CD4-positive, alpha-beta T cell (primary cell): Measurements from ENCODE around the gene GAPDH. TPM values are rescaled to one million over a fixed set of nuclear protein-coding genes. Genes with fewer than 3 reads are reported as not detected.
"Not testable (repeated sequence)": the region's sequence is repeated elsewhere in the genome, so short reads cannot be mapped to it uniquely, and the experiment has no call there.

Source experiments
- ATAC-seq: fragments of 200-7000 bp; cut with Tn5 transposase; one replicate; pipeline ENCODE4 v1.10.0; 2022; ENCODE audit warnings: mild to moderate bottlenecking; ENCODE audit not compliant: poor library complexity
- CTCF ChIA-PET: fragments of 350-600 bp; sonication (Branson Sonifier 250); formaldehyde crosslinking; loops from one replicate; lab custom pipeline; 2021; ENCODE audit warnings: antibody characterized with exemption, inconsistent platforms; lab: Charles Lee
- POLR2A ChIA-PET: fragments of 350-600 bp; sonication (Branson Sonifier 250); formaldehyde crosslinking; loops from one replicate; lab custom pipeline; 2021; ENCODE audit warnings: antibody characterized with exemption, inconsistent platforms; lab: Charles Lee
- DNase-seq, 14 experiments: peaks; one replicate each; pipeline ENCODE4 v3.0.0-alpha.2; 2013 to 2020; ENCODE audit warnings: mixed read lengths in 2 of 14
- H3K27ac ChIP-seq, 2 donors: one replicate each; pipeline versions ENCODE4 v1.5.1 to v1.7.0; 2013; ENCODE audit warnings: low read length in 2 of 2, low read depth in 1 of 2, mild to moderate bottlenecking in 1 of 2
- H3K27me3 ChIP-seq, 2 experiments: 1 replicate in 1 of 2; 2 replicates in 1 of 2; pipeline versions ENCODE4 v1.6.1 to v1.7.0; 2013; ENCODE audit warnings: low read length in 2 of 2, control low read depth in 1 of 2, mild to moderate bottlenecking in 1 of 2, moderate library complexity in 1 of 2; ENCODE audit not compliant: insufficient read depth in 2 of 2, control insufficient read depth in 1 of 2
- H3K36me3 ChIP-seq: one replicate; pipeline ENCODE4 v1.6.1; 2013; ENCODE audit warnings: low read length, control low read depth; ENCODE audit not compliant: insufficient read depth
- H3K4me1 ChIP-seq: one replicate; pipeline ENCODE4 v1.6.1; 2013; ENCODE audit warnings: low read length, control low read depth; ENCODE audit not compliant: insufficient read depth
- H3K4me3 ChIP-seq: one replicate; pipeline ENCODE4 v1.5.1; 2013; ENCODE audit warnings: mild to moderate bottlenecking, low read length, moderate library complexity
- H3K9me3 ChIP-seq, 2 experiments: 1 replicate in 1 of 2; 2 replicates in 1 of 2; pipeline versions ENCODE4 v1.6.1 to v1.7.0; 2013; ENCODE audit warnings: low read length in 2 of 2, mild to moderate bottlenecking in 2 of 2, control low read depth in 1 of 2, moderate library complexity in 1 of 2; ENCODE audit not compliant: control insufficient read depth in 1 of 2, insufficient read depth in 1 of 2
- H3K27ac Mint-ChIP-seq: one replicate; pipeline ENCODE4 v1.8.0; 2020; ENCODE audit warnings: mixed read lengths
- H3K27me3 Mint-ChIP-seq: one replicate; pipeline ENCODE4 v1.8.0; 2021; ENCODE audit warnings: mixed read lengths
- H3K36me3 Mint-ChIP-seq: one replicate; pipeline ENCODE4 v1.8.0; 2021; ENCODE audit warnings: low read depth, mixed read lengths
- H3K4me1 Mint-ChIP-seq: one replicate; pipeline ENCODE4 v1.8.0; 2021; ENCODE audit warnings: low read depth, mixed read lengths
- H3K4me3 Mint-ChIP-seq: one replicate; pipeline ENCODE4 v1.8.0; 2020; ENCODE audit warnings: mild to moderate bottlenecking, mixed read lengths
- H3K9me3 Mint-ChIP-seq: one replicate; pipeline ENCODE4 v1.8.0; 2020; ENCODE audit warnings: mixed read lengths
- intact Hi-C, 2 experiments: fragments of 100-400 bp; cut with DNase I in 1 of 2; cut with micrococcal nuclease in 1 of 2; formaldehyde crosslinking; loops; one replicate each; pipeline versions ENCODE4 v1.15.1 to v1.9.0; 2023 to 2025; cut with DNase I, micrococcal nuclease
- total RNA-seq, 174 experiments: library from RNA in 2 of 174; stranded (reverse) in 2 of 174; gene quantifications; one replicate each; pipeline ENCODE4 v1.2.3 and lab custom pipeline; 2021 to 2026
- TF ChIP-seq, protein P1 (sequence below): fragments of 200-600 bp; IDR thresholded peaks from one replicate; pipeline ENCODE4 v1.8.0; 2022; ENCODE audit warnings: antibody characterized with exemption, mild to moderate bottlenecking

Gene GAPDH
- total RNA-seq, 2 experiments from 2014 or later, result 498 to 508 TPM

DNA sequence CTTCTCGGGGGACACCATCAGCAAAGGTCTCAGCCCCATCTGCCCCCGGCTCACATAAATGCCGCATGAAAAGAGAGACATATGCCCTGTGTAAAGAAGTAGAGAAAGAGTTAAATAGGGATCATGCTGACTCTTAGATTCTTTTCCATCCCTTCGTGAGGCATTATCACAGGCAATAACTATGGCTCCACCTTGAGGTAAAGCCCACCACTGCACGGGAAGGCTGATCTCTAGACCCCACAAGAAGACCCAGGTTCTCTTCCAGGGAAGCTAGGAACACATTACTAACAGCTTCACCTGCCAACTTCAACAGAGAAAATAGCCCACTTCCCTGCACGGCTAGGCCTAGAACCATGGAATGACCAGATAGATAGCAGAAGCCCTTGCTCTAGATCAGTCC lies 47.9 kb downstream of the GAPDH start:
- no peaks in the 10 kb centered on the region for H3K9me3 ChIP-seq
- peaks cover 76% of the 10 kb centered on the region for H3K36me3 Mint-ChIP-seq
- peaks cover 81% of the 10 kb centered on the region for H3K36me3 ChIP-seq
- H3K4me3 Mint-ChIP-seq, result no peak overlapping the region
- TF ChIP-seq, protein P1, sequence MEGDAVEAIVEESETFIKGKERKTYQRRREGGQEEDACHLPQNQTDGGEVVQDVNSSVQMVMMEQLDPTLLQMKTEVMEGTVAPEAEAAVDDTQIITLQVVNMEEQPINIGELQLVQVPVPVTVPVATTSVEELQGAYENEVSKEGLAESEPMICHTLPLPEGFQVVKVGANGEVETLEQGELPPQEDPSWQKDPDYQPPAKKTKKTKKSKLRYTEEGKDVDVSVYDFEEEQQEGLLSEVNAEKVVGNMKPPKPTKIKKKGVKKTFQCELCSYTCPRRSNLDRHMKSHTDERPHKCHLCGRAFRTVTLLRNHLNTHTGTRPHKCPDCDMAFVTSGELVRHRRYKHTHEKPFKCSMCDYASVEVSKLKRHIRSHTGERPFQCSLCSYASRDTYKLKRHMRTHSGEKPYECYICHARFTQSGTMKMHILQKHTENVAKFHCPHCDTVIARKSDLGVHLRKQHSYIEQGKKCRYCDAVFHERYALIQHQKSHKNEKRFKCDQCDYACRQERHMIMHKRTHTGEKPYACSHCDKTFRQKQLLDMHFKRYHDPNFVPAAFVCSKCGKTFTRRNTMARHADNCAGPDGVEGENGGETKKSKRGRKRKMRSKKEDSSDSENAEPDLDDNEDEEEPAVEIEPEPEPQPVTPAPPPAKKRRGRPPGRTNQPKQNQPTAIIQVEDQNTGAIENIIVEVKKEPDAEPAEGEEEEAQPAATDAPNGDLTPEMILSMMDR, result no peak
- ATAC-seq, result no peak
- intact Hi-C loops, result no loop called here
- no peak overlapping the region for H3K4me3 ChIP-seq
- H3K27ac Mint-ChIP-seq, result no peak overlapping the region
- no peaks in the 10 kb centered on the region for H3K27me3 Mint-ChIP-seq
- H3K4me1 ChIP-seq, result no peaks in the 10 kb centered on the region
- no peaks in the 10 kb centered on the region for H3K27me3 ChIP-seq
- ChIA-PET CTCF (no interaction called here), POLR2A (no interaction called here)
- H3K9me3 Mint-ChIP-seq, result no peaks in the 10 kb centered on the region
- no peak overlapping the region for H3K27ac ChIP-seq
- DNase-seq, result no peak
- no peaks in the 10 kb centered on the region for H3K4me1 Mint-ChIP-seq

DNA sequence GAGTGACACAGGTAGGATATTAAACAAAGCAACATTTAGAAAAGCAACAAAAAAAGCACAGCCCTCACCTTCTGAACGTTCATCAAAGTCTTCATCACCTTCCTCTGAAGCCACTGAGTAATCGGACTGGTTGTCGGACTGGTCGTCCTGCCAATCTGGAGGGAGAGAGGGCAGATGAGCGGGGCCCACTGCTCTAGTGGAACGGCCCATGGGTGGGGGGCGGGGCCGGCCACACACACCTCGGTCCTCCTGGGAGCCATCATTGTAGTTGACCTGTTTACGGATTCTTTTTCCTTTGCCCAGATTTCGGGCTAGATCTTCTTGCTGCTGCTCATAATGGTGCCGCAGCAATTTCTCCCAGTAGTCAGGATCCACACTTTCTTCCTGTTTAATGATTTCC lies 48.6 kb downstream of the GAPDH start:
- DNase-seq (no peak), ATAC-seq (no peak)
- Mint-ChIP-seq H3K9me3 (no peaks in the 10 kb centered on the region), H3K27ac (no peak overlapping the region), H3K36me3 (peaks cover 76% of the 10 kb centered on the region), H3K4me1 (no peaks in the 10 kb centered on the region), H3K4me3 (no peak overlapping the region), H3K27me3 (no peaks in the 10 kb centered on the region)
- H3K36me3 ChIP-seq, result peaks cover 81% of the 10 kb centered on the region
- intact Hi-C loops, result no loop called here
- H3K9me3 ChIP-seq, result no peaks in the 10 kb centered on the region
- H3K27me3 ChIP-seq, result no peaks in the 10 kb centered on the region
- no peak overlapping the region for H3K4me3 ChIP-seq
- TF ChIP-seq, protein P1, result no peak
- H3K27ac ChIP-seq, result no peak overlapping the region
- POLR2A ChIA-PET, result no interaction called here
- CTCF ChIA-PET, result interaction anchor here (1.0 kb wide), 1 partner anchor 15 kb away, joined by 3 read pairs; the partner anchor contains the start of gene NOP2
- H3K4me1 ChIP-seq, result no peaks in the 10 kb centered on the region

DNA sequence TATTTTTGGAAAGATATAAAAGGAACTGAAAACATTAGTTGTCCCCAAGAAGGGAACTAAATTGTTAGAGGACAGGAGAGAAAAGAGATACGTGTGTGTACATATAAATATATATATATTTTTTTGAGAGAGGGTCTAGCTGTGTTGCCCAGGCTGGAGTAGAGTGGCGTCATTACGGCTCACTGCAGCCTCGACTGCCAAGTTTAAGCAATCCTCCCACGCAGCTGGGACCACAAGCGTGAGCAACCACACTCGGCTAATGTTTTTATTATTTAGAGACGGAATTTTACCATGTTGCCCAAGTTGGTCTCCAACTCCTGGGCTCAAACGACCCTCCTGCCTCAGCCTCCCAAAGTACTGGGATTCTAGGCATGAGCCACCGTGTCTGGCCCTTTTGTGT lies 50.0 kb downstream of the GAPDH start:
- peaks cover 78% of the 10 kb centered on the region for H3K36me3 Mint-ChIP-seq
- no peak overlapping the region for H3K27ac Mint-ChIP-seq
- H3K9me3 ChIP-seq, result no peaks in the 10 kb centered on the region
- no peak overlapping the region for H3K4me3 Mint-ChIP-seq
- no peaks in the 10 kb centered on the region for H3K4me1 Mint-ChIP-seq
- H3K27me3 Mint-ChIP-seq, result no peaks in the 10 kb centered on the region
- TF ChIP-seq, protein P1, result no peak
- ChIA-PET POLR2A (no interaction called here), CTCF (interaction anchor here (1.5 kb wide), 1 partner anchor 14 kb away, joined by 6 read pairs; no protein-coding TSS in a partner anchor)
- DNase-seq (no peak), ATAC-seq (no peak)
- no peak overlapping the region for H3K27ac ChIP-seq
- H3K36me3 ChIP-seq, result peaks cover 82% of the 10 kb centered on the region
- H3K9me3 Mint-ChIP-seq, result no peaks in the 10 kb centered on the region
- intact Hi-C loops, result no loop called here
- H3K4me1 ChIP-seq, result no peaks in the 10 kb centered on the region
- H3K27me3 ChIP-seq, result no peaks in the 10 kb centered on the region
- H3K4me3 ChIP-seq, result no peak overlapping the region

DNA sequence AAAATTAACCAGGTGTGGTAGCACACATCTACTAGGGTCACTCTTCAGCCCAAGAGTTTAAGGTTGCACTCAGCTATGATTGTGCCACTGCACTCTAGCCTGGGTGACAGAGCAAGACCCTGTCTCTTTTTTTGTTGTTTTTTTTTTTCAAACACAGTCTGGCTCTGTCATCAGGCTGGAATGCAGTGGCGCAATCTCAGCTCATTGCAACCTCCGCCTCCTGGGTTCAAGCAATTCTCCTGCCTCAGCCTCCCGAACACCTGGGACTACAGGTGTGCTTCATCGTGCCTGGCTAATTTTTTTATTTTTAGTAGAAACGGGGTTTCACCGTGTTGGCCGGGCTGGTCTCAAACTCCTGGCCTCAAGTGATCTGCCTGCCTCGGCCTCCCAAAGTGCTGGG lies 52.3 kb downstream of the GAPDH start:
- ATAC-seq, result not testable (repeated sequence)
- CTCF ChIA-PET, result interaction anchor here (1.0 kb wide), 1 partner anchor 10 kb away, joined by 3 read pairs; no protein-coding TSS in a partner anchor

More for the DNA sequence above, 52.3 kb downstream of the GAPDH start:
- DNase-seq, H3K27me3 Mint-ChIP-seq, H3K4me1 ChIP-seq, intact Hi-C loops, H3K27ac Mint-ChIP-seq, H3K4me3 Mint-ChIP-seq, H3K9me3 Mint-ChIP-seq, H3K27me3 ChIP-seq, H3K4me1 Mint-ChIP-seq, H3K27ac ChIP-seq, H3K9me3 ChIP-seq, H3K4me3 ChIP-seq, POLR2A ChIA-PET: not testable (repeated sequence)
- H3K36me3 ChIP-seq, result peaks cover 88% of the 10 kb centered on the region
- peaks cover 82% of the 10 kb centered on the region for H3K36me3 Mint-ChIP-seq
